Nephron (organoid): ENCODE results near the gene HPCAL1.

Experiments
- H3K27ac Mint-ChIP-seq, 3 experiments: 2 replicates each; pipeline ENCODE4 v1.8.0; 2020; ENCODE audit warnings: mixed read lengths in 3 of 3, mild to moderate bottlenecking in 2 of 3, moderate library complexity in 1 of 3
- H3K27me3 Mint-ChIP-seq: 2 replicates; pipeline ENCODE4 v1.8.0; 2021; ENCODE audit warnings: low read depth, mild to moderate bottlenecking, moderate library complexity, mixed read lengths
- H3K36me3 Mint-ChIP-seq: 2 replicates; pipeline ENCODE4 v1.8.0; 2020; ENCODE audit warnings: low read depth, mixed read lengths
- H3K4me1 Mint-ChIP-seq: 2 replicates; pipeline ENCODE4 v1.8.0; 2020; ENCODE audit warnings: mixed read lengths
- H3K4me3 Mint-ChIP-seq, 3 experiments: 2 replicates each; pipeline ENCODE4 v1.8.0; 2020; ENCODE audit warnings: mild to moderate bottlenecking in 3 of 3, mixed read lengths in 3 of 3, moderate library complexity in 2 of 3
- H3K9me3 Mint-ChIP-seq: 2 replicates; pipeline ENCODE4 v1.8.0; 2020; ENCODE audit warnings: mixed read lengths
- TF ChIP-seq, protein P1 (sequence below), 3 experiments: fragments of 200-600 bp; sonication (generic); IDR thresholded peaks; one replicate each; pipeline ENCODE4 v1.5.0; 2021; ENCODE audit warnings: antibody characterized with exemption in 3 of 3; ENCODE audit not compliant: unreplicated experiment in 3 of 3

HPCAL1 gene

DNA sequence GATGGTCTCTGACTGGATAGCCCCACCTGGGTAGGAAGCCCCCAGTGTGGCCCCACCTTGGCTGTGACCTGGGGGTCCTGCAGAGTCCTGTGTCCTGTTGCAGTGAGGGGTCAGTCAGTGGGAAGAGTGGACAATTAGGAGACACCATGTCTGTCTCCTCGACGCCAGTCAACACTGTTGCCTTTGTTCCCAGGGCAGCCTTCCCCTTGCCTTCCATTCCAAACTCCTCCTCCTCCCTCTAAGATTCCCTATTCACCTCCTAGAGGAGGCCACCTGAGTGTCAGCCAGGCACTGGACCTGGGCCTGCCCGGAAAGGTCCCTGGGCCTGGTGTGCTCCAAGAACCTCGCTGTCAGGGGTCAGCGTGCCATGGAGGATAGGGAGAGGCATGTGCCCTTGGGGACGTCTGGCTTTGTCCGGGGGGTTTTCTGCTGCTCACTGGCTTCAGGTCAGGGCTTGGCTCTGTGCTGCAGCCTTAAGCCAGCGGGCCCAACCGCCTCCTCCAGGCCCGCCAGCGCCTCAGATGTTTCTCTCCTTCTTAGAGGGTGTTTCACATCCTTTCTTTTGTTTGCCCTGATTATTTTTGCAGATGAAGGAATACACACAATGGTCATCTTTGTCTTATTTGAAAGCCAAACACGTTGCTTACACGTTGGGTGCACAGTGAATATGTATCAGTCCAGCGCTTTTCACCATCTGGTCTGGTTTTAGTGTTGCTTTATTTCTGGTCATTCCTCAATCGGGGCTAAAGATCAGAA, 68.9 kb downstream of the HPCAL1 start:
- H3K9me3 Mint-ChIP-seq: no peaks in the 10 kb centered on the region
- TF ChIP-seq, protein P1, sequence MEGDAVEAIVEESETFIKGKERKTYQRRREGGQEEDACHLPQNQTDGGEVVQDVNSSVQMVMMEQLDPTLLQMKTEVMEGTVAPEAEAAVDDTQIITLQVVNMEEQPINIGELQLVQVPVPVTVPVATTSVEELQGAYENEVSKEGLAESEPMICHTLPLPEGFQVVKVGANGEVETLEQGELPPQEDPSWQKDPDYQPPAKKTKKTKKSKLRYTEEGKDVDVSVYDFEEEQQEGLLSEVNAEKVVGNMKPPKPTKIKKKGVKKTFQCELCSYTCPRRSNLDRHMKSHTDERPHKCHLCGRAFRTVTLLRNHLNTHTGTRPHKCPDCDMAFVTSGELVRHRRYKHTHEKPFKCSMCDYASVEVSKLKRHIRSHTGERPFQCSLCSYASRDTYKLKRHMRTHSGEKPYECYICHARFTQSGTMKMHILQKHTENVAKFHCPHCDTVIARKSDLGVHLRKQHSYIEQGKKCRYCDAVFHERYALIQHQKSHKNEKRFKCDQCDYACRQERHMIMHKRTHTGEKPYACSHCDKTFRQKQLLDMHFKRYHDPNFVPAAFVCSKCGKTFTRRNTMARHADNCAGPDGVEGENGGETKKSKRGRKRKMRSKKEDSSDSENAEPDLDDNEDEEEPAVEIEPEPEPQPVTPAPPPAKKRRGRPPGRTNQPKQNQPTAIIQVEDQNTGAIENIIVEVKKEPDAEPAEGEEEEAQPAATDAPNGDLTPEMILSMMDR (IDR thresholded peaks at IDR 0.05; ENCODE audit: unreplicated experiment in 3 of 3): no peak
- H3K36me3 Mint-ChIP-seq: no peaks in the 10 kb centered on the region
- peaks cover 6% of the 10 kb centered on the region for H3K27me3 Mint-ChIP-seq
- no peak overlapping the region for H3K4me3 Mint-ChIP-seq
- H3K4me1 Mint-ChIP-seq: peaks cover 16% of the 10 kb centered on the region
- H3K27ac Mint-ChIP-seq: no peak overlapping the region

DNA sequence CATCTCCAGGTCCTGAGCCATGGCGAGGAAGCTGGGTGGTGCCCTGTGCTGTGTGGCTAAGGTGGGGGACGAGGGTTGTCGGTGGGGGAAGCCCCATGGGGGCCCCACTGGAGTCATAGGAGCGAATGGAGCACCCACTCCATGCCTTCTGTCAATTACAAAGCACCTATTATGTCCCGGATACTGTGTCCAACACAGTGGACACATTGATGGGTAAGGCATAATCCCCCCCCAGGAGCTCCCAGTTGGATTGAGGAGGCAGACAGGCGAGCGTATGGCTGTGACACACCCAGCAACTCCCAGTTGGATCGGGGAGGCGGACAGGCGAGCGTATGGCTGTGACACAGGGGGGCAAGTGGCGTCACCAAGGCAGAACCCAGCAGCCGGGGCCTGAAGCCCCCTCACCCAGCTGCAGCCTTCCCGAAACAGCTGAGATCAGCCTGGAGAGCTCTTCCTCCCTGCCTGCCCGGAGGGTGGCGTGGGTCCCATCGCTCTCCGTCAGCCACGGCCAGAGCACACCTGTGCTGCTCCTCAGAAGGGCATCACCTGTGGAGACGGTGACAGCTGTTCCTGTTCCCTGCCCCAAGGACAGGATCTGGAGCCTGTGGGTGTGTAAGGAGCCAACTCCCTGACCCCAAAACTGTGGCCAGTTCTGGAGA, 69.6 kb downstream of the HPCAL1 start:
- Mint-ChIP-seq H3K27ac (no peak overlapping the region), H3K4me3 (no peak overlapping the region), H3K36me3 (no peaks in the 10 kb centered on the region), H3K27me3 (peaks cover 6% of the 10 kb centered on the region), H3K9me3 (no peaks in the 10 kb centered on the region), H3K4me1 (peaks cover 16% of the 10 kb centered on the region)
- TF ChIP-seq, protein P1 (IDR thresholded peaks at IDR 0.05; ENCODE audit: unreplicated experiment in 3 of 3): no peak

DNA sequence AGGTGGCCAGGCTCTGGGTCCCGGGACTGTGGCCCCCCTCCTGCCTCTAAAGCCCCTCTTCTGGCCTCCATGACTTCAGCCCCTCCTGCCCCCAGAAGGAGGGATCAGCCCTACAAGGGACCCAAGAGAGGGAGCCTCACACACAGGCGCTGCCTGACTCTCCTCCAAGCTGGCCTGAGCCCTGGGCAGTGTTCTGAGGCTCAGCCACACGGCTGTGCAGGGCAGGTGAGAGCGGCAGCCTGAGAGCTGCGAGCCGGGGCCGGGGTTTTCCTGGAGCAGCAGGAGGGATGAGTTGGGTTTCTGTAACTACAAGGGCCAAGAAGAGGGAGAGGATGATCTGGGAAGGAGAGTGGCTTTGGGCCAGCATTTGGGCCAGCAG, 70.1 kb downstream of the HPCAL1 start:
- Mint-ChIP-seq H3K4me1 (peaks cover 16% of the 10 kb centered on the region), H3K27me3 (peaks cover 10% of the 10 kb centered on the region)
- TF ChIP-seq, protein P1 (IDR thresholded peaks at IDR 0.05; ENCODE audit: unreplicated experiment in 3 of 3): no peak

DNA sequence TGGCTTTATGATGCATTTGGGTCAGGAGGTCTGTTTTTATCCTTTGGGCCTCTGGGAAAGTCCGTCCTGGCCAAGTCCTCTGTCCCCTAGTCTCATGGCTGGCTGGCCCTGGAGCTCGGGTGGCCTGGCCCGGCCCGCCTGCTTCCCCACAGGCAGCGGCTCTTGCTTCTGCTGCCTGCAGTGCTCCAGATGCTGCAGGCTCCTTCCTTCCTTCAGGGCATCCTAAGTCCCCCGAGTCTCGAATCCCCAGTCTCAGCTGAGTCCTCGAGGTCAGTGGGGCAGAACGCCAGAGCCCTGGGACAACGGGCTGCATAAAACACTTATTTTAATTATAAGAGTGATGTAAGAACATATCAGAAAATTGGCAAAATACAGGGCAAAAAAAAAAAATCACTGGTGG, 71.2 kb downstream of the HPCAL1 start:
- no peak overlapping the region for H3K4me3 Mint-ChIP-seq
- TF ChIP-seq, protein P1 (IDR thresholded peaks at IDR 0.05; ENCODE audit: unreplicated experiment in 3 of 3): no peak
- H3K27ac Mint-ChIP-seq: no peak overlapping the region
- H3K9me3 Mint-ChIP-seq: no peaks in the 10 kb centered on the region
- no peaks in the 10 kb centered on the region for H3K36me3 Mint-ChIP-seq
- peaks cover 24% of the 10 kb centered on the region for H3K4me1 Mint-ChIP-seq
- H3K27me3 Mint-ChIP-seq: peaks cover 11% of the 10 kb centered on the region

More for the DNA sequence above, 70.1 kb downstream of the HPCAL1 start:
- Mint-ChIP-seq H3K4me3 (no peak overlapping the region), H3K9me3 (no peaks in the 10 kb centered on the region), H3K27ac (no peak overlapping the region), H3K36me3 (no peaks in the 10 kb centered on the region)

DNA sequence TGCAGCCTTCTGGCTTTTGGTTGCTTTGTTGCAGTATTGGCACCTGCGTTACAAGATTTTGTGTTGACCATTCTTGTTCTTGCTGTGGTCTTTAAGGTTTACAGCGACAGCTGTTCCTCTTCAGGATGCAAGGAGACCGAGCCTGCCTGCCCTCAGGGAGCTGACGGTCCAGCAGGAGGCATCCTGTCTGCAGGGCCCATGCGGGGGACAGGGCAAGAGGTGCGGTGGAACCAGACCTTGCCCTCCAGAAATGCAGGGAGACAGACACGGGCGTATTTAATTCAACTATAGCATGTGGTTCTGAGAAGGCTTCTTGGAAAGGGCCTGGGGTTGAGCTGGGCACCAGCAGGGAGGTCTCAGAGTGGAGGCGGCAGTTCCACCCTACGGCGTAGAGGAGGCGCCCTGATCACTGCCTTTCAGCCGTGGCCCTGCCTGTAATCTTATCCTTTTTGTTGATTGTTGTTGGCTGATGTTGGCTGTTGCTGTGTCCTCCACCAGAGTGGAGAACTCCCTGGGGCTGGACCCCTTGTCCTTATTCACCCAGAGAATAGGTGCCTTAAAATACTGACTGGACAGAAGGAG, 71.7 kb downstream of the HPCAL1 start:
- Mint-ChIP-seq H3K36me3 (no peaks in the 10 kb centered on the region), H3K27ac (no peak overlapping the region), H3K9me3 (no peaks in the 10 kb centered on the region), H3K27me3 (peaks cover 8% of the 10 kb centered on the region), H3K4me1 (peaks cover 24% of the 10 kb centered on the region), H3K4me3 (no peak overlapping the region)
- TF ChIP-seq, protein P1 (IDR thresholded peaks at IDR 0.05; ENCODE audit: unreplicated experiment in 3 of 3): no peak
